Fibroblast of skin of abdomen (primary cell): Measurements from ENCODE around the gene SMIM38.
A peak's percentile ranks its signal among the peaks of the same experiment; 100 is the strongest.

Source experiments
- DNase-seq: peaks from one replicate; pipeline ENCODE4 v3.0.0-alpha.2; 2013

The SMIM38 gene

GRCh38 chr11:69160296-69161116, 4.8 kb downstream of the SMIM38 start:
- DNase-seq = no peak

- no peak for DNase-seq
Measured at GRCh38 chr11:69161117-69161407, 5.3 kb downstream of the SMIM38 start.

GRCh38 chr11:69162505-69162904, 6.8 kb downstream of the SMIM38 start:
- DNase-seq = no peak

- no peak for DNase-seq
Measured at GRCh38 chr11:69163842-69164241, 8.1 kb downstream of the SMIM38 start.

- DNase-seq = no peak
Measured at GRCh38 chr11:69164824-69165223, 9.1 kb downstream of the SMIM38 start.

- DNase-seq = no peak
Measured at GRCh38 chr11:69165775-69166174, 10.0 kb downstream of the SMIM38 start.

GRCh38 chr11:69166218-69167115, 10.7 kb downstream of the SMIM38 start:
- DNase-seq = peak; percentile 81

- DNase-seq = no peak
Measured at GRCh38 chr11:69167130-69167915, 11.6 kb downstream of the SMIM38 start.

- DNase-seq = peak; percentile 25
Measured at GRCh38 chr11:69167916-69168691, 12.4 kb downstream of the SMIM38 start.

- no peak for DNase-seq
Measured at GRCh38 chr11:69169479-69169878, 13.7 kb downstream of the SMIM38 start.

GRCh38 chr11:69170704-69171103, 15.0 kb downstream of the SMIM38 start:
- no peak for DNase-seq

GRCh38 chr11:69171476-69172240, 15.9 kb downstream of the SMIM38 start:
- DNase-seq = no peak

GRCh38 chr11:69172674-69173073, 16.9 kb downstream of the SMIM38 start:
- no peak for DNase-seq

- DNase-seq = no peak
Measured at GRCh38 chr11:69173331-69173730, 17.6 kb downstream of the SMIM38 start.

GRCh38 chr11:69173925-69174581, 18.3 kb downstream of the SMIM38 start:
- DNase-seq = peak; percentile 38

GRCh38 chr11:69174841-69175240, 19.1 kb downstream of the SMIM38 start:
- DNase-seq = no peak

GRCh38 chr11:69178819-69179482, 23.2 kb downstream of the SMIM38 start:
- no peak for DNase-seq

- DNase-seq = no peak
Measured at GRCh38 chr11:69180226-69180625, 24.5 kb downstream of the SMIM38 start.

- no peak for DNase-seq
Measured at GRCh38 chr11:69180726-69181125, 25.0 kb downstream of the SMIM38 start.

GRCh38 chr11:69183613-69184012, 27.9 kb downstream of the SMIM38 start:
- DNase-seq = no peak
